DMS114 treated with DMSO at 0.1 percent for 48 hours (cell line): ENCODE measurements around the gene CLDN4.
"Not testable (repeated sequence)": the region's sequence is repeated elsewhere in the genome, so short reads cannot be mapped to it uniquely, and the experiment has no call there.

Source experiments
- DNase-seq: peaks from one replicate; lab custom pipeline; 2025; ENCODE audit not compliant: unreplicated experiment; lab: John Stamatoyannopoulos, UW

Gene CLDN4

GRCh38 chr7:73823257-73823656 lies 7.5 kb upstream of the CLDN4 start:
- DNase-seq: no peak

- DNase-seq: no peak
Measured at GRCh38 chr7:73823873-73824592, 6.8 kb upstream of the CLDN4 start.

GRCh38 chr7:73824986-73825385 lies 5.8 kb upstream of the CLDN4 start:
- DNase-seq: no peak

GRCh38 chr7:73827567-73828106 lies 3.2 kb upstream of the CLDN4 start:
- no peak for DNase-seq

- no peak for DNase-seq
Measured at GRCh38 chr7:73828107-73828803, 2.5 kb upstream of the CLDN4 start.

GRCh38 chr7:73828972-73829371 lies 1.8 kb upstream of the CLDN4 start:
- DNase-seq: no peak

- DNase-seq: no peak
Measured at GRCh38 chr7:73829505-73829904, 1.3 kb upstream of the CLDN4 start.

- no peak for DNase-seq
Measured at GRCh38 chr7:73829921-73830680, 695 bp upstream of the CLDN4 start.

- no peak for DNase-seq
Measured at GRCh38 chr7:73831584-73831833, 713 bp downstream of the CLDN4 start.

- DNase-seq: no peak
Measured at GRCh38 chr7:73831834-73832651, 1.2 kb downstream of the CLDN4 start.

GRCh38 chr7:73832806-73833205 lies 2.0 kb downstream of the CLDN4 start:
- DNase-seq: no peak

- DNase-seq: no peak
Measured at GRCh38 chr7:73833251-73833919, 2.6 kb downstream of the CLDN4 start.

- DNase-seq: no peak
Measured at GRCh38 chr7:73834626-73835191, 3.9 kb downstream of the CLDN4 start.

GRCh38 chr7:73837167-73837566 lies 6.4 kb downstream of the CLDN4 start:
- not testable (repeated sequence) for DNase-seq

- DNase-seq: no peak
Measured at GRCh38 chr7:73838642-73839041, 7.8 kb downstream of the CLDN4 start.

- no peak for DNase-seq
Measured at GRCh38 chr7:73839290-73839689, 8.5 kb downstream of the CLDN4 start.

- no peak for DNase-seq
Measured at GRCh38 chr7:73839743-73840714, 9.2 kb downstream of the CLDN4 start.

GRCh38 chr7:73840715-73841379 lies 10.1 kb downstream of the CLDN4 start:
- DNase-seq: no peak

GRCh38 chr7:73841689-73842066 lies 10.9 kb downstream of the CLDN4 start:
- no peak for DNase-seq
